ENCODE measurements around the gene RGS17.

- TF ChIP-seq MXI1 (IDR thresholded peaks at IDR 0.05; ENCODE audit: borderline replicate concordance, low read depth, low read length) = no peak
- no peak for TF ChIP-seq SRF (IDR thresholded peaks at IDR 0.05; ENCODE audit: low read depth, low read length)
- TF ChIP-seq ATF3 (CRISPR knock-in tag; IDR thresholded peaks at IDR 0.05) = no peak
- no peak for TF ChIP-seq ZFP36 (IDR thresholded peaks at IDR 0.05; ENCODE audit: borderline replicate concordance, low read depth, low read length, partially characterized antibody)
- TF ChIP-seq GTF2F1 (IDR thresholded peaks at IDR 0.05; ENCODE audit: low read length) = no peak
- TF ChIP-seq ZNF331 (CRISPR knock-in tag; IDR thresholded peaks at IDR 0.05) = no peak
- no peak for TF ChIP-seq RFX5 (IDR thresholded peaks at IDR 0.05; ENCODE audit: low read depth, low read length)
- TF ChIP-seq KDM1A (CRISPR knock-in tag; IDR thresholded peaks at IDR 0.05) = no peak
- TF ChIP-seq JARID2 (CRISPR knock-in tag; IDR thresholded peaks at IDR 0.05; ENCODE audit: insufficient replicate concordance) = no peak
- TF ChIP-seq NFYB (CRISPR knock-in tag; IDR thresholded peaks at IDR 0.05) = no peak
- TF ChIP-seq FOXO4 (CRISPR knock-in tag; conservative IDR thresholded peaks at IDR 0.05) = no peak
- TF ChIP-seq ZFYVE20 (CRISPR knock-in tag; IDR thresholded peaks at IDR 0.05; ENCODE audit: borderline replicate concordance, low read depth) = no peak
- TF ChIP-seq CTCF (CRISPR knock-in tag; IDR thresholded peaks at IDR 0.05) = no peak
- TF ChIP-seq NR0B2 (CRISPR knock-in tag; IDR thresholded peaks at IDR 0.05) = no peak
Observed at GRCh38 chr6:153162172-153162571, 31.1 kb upstream of the RGS17 start.
